Measurements from ENCODE around the gene CCL5. TPM values are rescaled to one million over a fixed set of nuclear protein-coding genes. Genes with fewer than 3 reads are reported as not detected.

Gene CCL5
- total RNA-seq, 2 experiments from 2014 or later = 0.88 TPM; not detected in 1

- ChIA-PET CTCF (ENCODE audit: unreplicated experiment) (no interaction called here), POLR2A (interaction anchor here (0.5 kb wide), 1 partner anchor 965 kb away, joined by 3 read pairs; no protein-coding TSS in a partner anchor)
- Histone ChIP-seq H3K4me3 (ENCODE audit: low read depth, low read length, poor library complexity, severe bottlenecking) (no peak overlapping the region), H3K4me1 (ENCODE audit: insufficient read depth, low read length, poor library complexity, severe bottlenecking) (no peaks in the 10 kb centered on the region), H3K4me2 (ENCODE audit: low read length) (no peak overlapping the region), H3K36me3 (ENCODE audit: insufficient read depth, low read length) (no peaks in the 10 kb centered on the region), H4K20me1 (ENCODE audit: insufficient read depth, low read length) (no peaks in the 10 kb centered on the region), H3K79me2 (ENCODE audit: insufficient read depth, low read depth, low read length) (no peaks in the 10 kb centered on the region), H3K27ac (ENCODE audit: low read depth, low read length, poor library complexity, severe bottlenecking) (no peak overlapping the region), H3K9me3 (ENCODE audit: low read length) (no peaks in the 10 kb centered on the region), H2AFZ (ENCODE audit: low read length) (no peak overlapping the region), H3K9me2 (ENCODE audit: insufficient read depth, low read length) (no peaks in the 10 kb centered on the region)
- BruUV-seq (replicated peaks) = no TSS peak
- no peak for TF ChIP-seq EZH2phosphoT487 (IDR thresholded peaks at IDR 0.05; ENCODE audit: borderline replicate concordance, low read depth, low read length)
- TF ChIP-seq CTCF (conservative IDR thresholded peaks at IDR 0.05; ENCODE audit: low read length) = no peak
- intact Hi-C loops (cut with micrococcal nuclease; ENCODE audit: unreplicated experiment) = no loop called here
- no peak for DNase-seq (ENCODE audit: low spot score)
Observed at GRCh38 chr17:35865412-35866340, 14.5 kb downstream of the CCL5 start.

- H3K36me3 ChIP-seq (ENCODE audit: insufficient read depth, low read length) = no peaks in the 10 kb centered on the region
- ChIA-PET POLR2A (no interaction called here), CTCF (ENCODE audit: unreplicated experiment) (interaction anchor here (0.5 kb wide), 1 partner anchor 105 kb away, joined by 4 read pairs; no protein-coding TSS in a partner anchor)
- H2AFZ ChIP-seq (ENCODE audit: low read length) = no peak overlapping the region
- no peak overlapping the region for H3K4me3 ChIP-seq (ENCODE audit: low read depth, low read length, poor library complexity, severe bottlenecking)
- H3K9me3 ChIP-seq (ENCODE audit: low read length) = no peaks in the 10 kb centered on the region
- H4K20me1 ChIP-seq (ENCODE audit: insufficient read depth, low read length) = no peaks in the 10 kb centered on the region
- H3K4me2 ChIP-seq (ENCODE audit: low read length) = no peak overlapping the region
- H3K79me2 ChIP-seq (ENCODE audit: insufficient read depth, low read depth, low read length) = no peaks in the 10 kb centered on the region
- H3K27ac ChIP-seq (ENCODE audit: low read depth, low read length, poor library complexity, severe bottlenecking) = no peak overlapping the region
- DNase-seq (ENCODE audit: low spot score) = no peak
- no TSS peak for BruUV-seq (replicated peaks)
- no peaks in the 10 kb centered on the region for H3K9me2 ChIP-seq (ENCODE audit: insufficient read depth, low read length)
- H3K4me1 ChIP-seq (ENCODE audit: insufficient read depth, low read length, poor library complexity, severe bottlenecking) = no peaks in the 10 kb centered on the region
- TF ChIP-seq CTCF (conservative IDR thresholded peaks at IDR 0.05; ENCODE audit: low read length) = no peak
- no peak for TF ChIP-seq EZH2phosphoT487 (IDR thresholded peaks at IDR 0.05; ENCODE audit: borderline replicate concordance, low read depth, low read length)
- intact Hi-C loops (cut with micrococcal nuclease; ENCODE audit: unreplicated experiment) = no loop called here
Observed at GRCh38 chr17:35864853-35865252, 15.3 kb downstream of the CCL5 start.

- peaks cover 3% of the 10 kb centered on the region; the same call in 1 of the 2 replicates for H4K20me1 ChIP-seq (ENCODE audit: insufficient read depth, low read length)
- H3K27ac ChIP-seq (ENCODE audit: low read depth, low read length, poor library complexity, severe bottlenecking) = no peak overlapping the region
- ChIA-PET CTCF (ENCODE audit: unreplicated experiment) (no interaction called here), POLR2A (interaction anchor here (0.6 kb wide), 1 partner anchor 666 kb away, joined by 3 read pairs; no protein-coding TSS in a partner anchor)
- no peak for DNase-seq (ENCODE audit: low spot score)
- H3K9me3 ChIP-seq (ENCODE audit: low read length) = no peaks in the 10 kb centered on the region
- peaks cover 4% of the 10 kb centered on the region; the same call in 1 of the 2 replicates for H3K36me3 ChIP-seq (ENCODE audit: insufficient read depth, low read length)
- no peaks in the 10 kb centered on the region for H3K9me2 ChIP-seq (ENCODE audit: insufficient read depth, low read length)
- H3K79me2 ChIP-seq (ENCODE audit: insufficient read depth, low read depth, low read length) = no peaks in the 10 kb centered on the region
- no peak overlapping the region for H2AFZ ChIP-seq (ENCODE audit: low read length)
- intact Hi-C loops (cut with micrococcal nuclease; ENCODE audit: unreplicated experiment) = no loop called here
- H3K4me3 ChIP-seq (ENCODE audit: low read depth, low read length, poor library complexity, severe bottlenecking) = no peak overlapping the region
- H3K4me1 ChIP-seq (ENCODE audit: insufficient read depth, low read length, poor library complexity, severe bottlenecking) = no peaks in the 10 kb centered on the region
- no peak overlapping the region for H3K4me2 ChIP-seq (ENCODE audit: low read length)
- no peak for TF ChIP-seq CTCF (conservative IDR thresholded peaks at IDR 0.05; ENCODE audit: low read length)
- TF ChIP-seq EZH2phosphoT487 (IDR thresholded peaks at IDR 0.05; ENCODE audit: borderline replicate concordance, low read depth, low read length) = no peak
- no TSS peak for BruUV-seq (replicated peaks)
Observed at GRCh38 chr17:35856603-35857002, 23.6 kb downstream of the CCL5 start.

Measured in OCI-LY7 (cell line).